GM23338 (cell line): ENCODE data around the gene SNRPB2. TPM values are rescaled to one million over a fixed set of nuclear protein-coding genes. Genes with fewer than 3 reads are reported as not detected.

ENCODE experiments used
- CTCF ChIP-seq, 2 experiments: fragments of 200-600 bp in 1 of 2; sonication (generic) in 1 of 2; conservative IDR thresholded peaks; 2 replicates each; pipeline versions ENCODE4 v1.5.1 to v1.6.1; 2016 to 2017; ENCODE audit warnings: antibody characterized with exemption in 2 of 2, low read depth in 2 of 2, mild to moderate bottlenecking in 2 of 2, moderate library complexity in 1 of 2
- EZH2phosphoT487 ChIP-seq: fragments of 200-600 bp; sonication (generic); IDR thresholded peaks from one replicate; pipeline ENCODE4 v1.8.1; 2018; ENCODE audit warnings: antibody characterized with exemption; ENCODE audit not compliant: unreplicated experiment
- NANOG ChIP-seq: IDR thresholded peaks from 2 replicates; pipeline ENCODE4 v1.6.1; 2016; ENCODE audit warnings: antibody characterized with exemption, borderline replicate concordance
- REST ChIP-seq: IDR thresholded peaks from one replicate; pipeline ENCODE4 v1.6.1; 2018; ENCODE audit warnings: antibody characterized with exemption; ENCODE audit not compliant: unreplicated experiment
- STAT1 ChIP-seq: IDR thresholded peaks from one replicate; pipeline ENCODE4 v1.6.1; 2016; ENCODE audit warnings: antibody characterized with exemption; ENCODE audit not compliant: unreplicated experiment
- ZNF331 ChIP-seq: fragments of 250-450 bp; sonication (Bioruptor Pico); IDR thresholded peaks from 2 replicates; pipeline ENCODE4 v1.5.0; 2020; ENCODE audit warnings: low read depth, mild to moderate bottlenecking, moderate library complexity
- polyA plus RNA-seq: library from polyadenylated mRNA; unstranded; fragments of >200 nt; fragmentation: Nextera tagmentation; extraction: Ambion mirVana; gene quantifications from 2 replicates; pipeline ENCODE4 v1.2.1, GENCODE V29; 2016
- small RNA-seq: library from RNA; depleted of rRNA; stranded (forward); fragments of <200 nt; gene quantifications from one replicate; pipeline ENCODE3, GENCODE V24; 2014; ENCODE audit warnings: low replicate concordance
- total RNA-seq: library from RNA; depleted of rRNA; stranded (reverse); fragments of >200 nt; shearing (Covaris generic); gene quantifications from 2 replicates; pipeline ENCODE4 v1.2.3, GENCODE V29; 2014; rRNA removed

SNRPB2 gene
- total and polyA plus RNA-seq, 2 experiments from 2014 or later = 94.9 to 377 TPM

- TF ChIP-seq REST (no peak), EZH2phosphoT487 (no peak), CTCF (conservative IDR thresholded peaks at IDR 0.05; ENCODE audit: low read depth in 2 of 2) (no peak), NANOG (no peak), STAT1 (no peak), ZNF331 (CRISPR knock-in tag) (no peak)
Measured at GRCh38 chr20:16785226-16785625, 55.4 kb downstream of the SNRPB2 start (continued).

Small RNA genes within 50 kb of the gene (small RNA-seq; reads per million reads assigned to genes)
- not detected for gene AL135938.1

Other genes starting within 250 kb of the SNRPB2 start
- gene KIF16B, start 156.6 kb upstream of the SNRPB2 start, total RNA-seq = 11.1 and 12.8 TPM in 2 replicates
- 5.5 and 6.5 TPM in 2 replicates for gene KIF16B, start 156.6 kb upstream of the SNRPB2 start, polyA plus RNA-seq
- gene OTOR, start 18.3 kb downstream of the SNRPB2 start, total RNA-seq = not detected in 2 replicates
- not detected in 2 replicates for gene OTOR, start 18.3 kb downstream of the SNRPB2 start, polyA plus RNA-seq